HG02571 (cell line): ENCODE measurements around the gene LYRM4.

ENCODE experiments used
- ATAC-seq: cut with Tn5 transposase; IDR thresholded peaks from one replicate; pipeline ENCODE4 v1.9.1; 2021; ENCODE audit warnings: mild to moderate bottlenecking, moderate library complexity; ENCODE audit not compliant: unreplicated experiment

LYRM4 gene

GRCh38 chr6:5178806-5179205 lies 81.9 kb downstream of the LYRM4 start:
- no peak for ATAC-seq

- no peak for ATAC-seq
These were observed 85.1 kb downstream of the LYRM4 start for GRCh38 chr6:5175635-5176034.

- no peak for ATAC-seq
These were observed 85.8 kb downstream of the LYRM4 start for GRCh38 chr6:5174756-5175549.

GRCh38 chr6:5174244-5174643 lies 86.5 kb downstream of the LYRM4 start:
- peak; percentile 98 for ATAC-seq

- ATAC-seq = peak; percentile 16
These were observed 86.9 kb downstream of the LYRM4 start for GRCh38 chr6:5173810-5174209.

GRCh38 chr6:5172897-5173474 lies 87.8 kb downstream of the LYRM4 start:
- no peak for ATAC-seq

GRCh38 chr6:5172041-5172653 lies 88.6 kb downstream of the LYRM4 start:
- ATAC-seq = no peak

GRCh38 chr6:5167501-5167900 lies 93.2 kb downstream of the LYRM4 start:
- ATAC-seq = no peak

- no peak for ATAC-seq
These were observed 96.7 kb downstream of the LYRM4 start for GRCh38 chr6:5164092-5164491.

GRCh38 chr6:5163247-5163646 lies 97.5 kb downstream of the LYRM4 start:
- ATAC-seq = no peak

GRCh38 chr6:5162355-5162754 lies 98.4 kb downstream of the LYRM4 start:
- no peak for ATAC-seq

GRCh38 chr6:5160206-5160605 lies 100.5 kb downstream of the LYRM4 start:
- ATAC-seq = no peak

GRCh38 chr6:5159162-5159561 lies 101.6 kb downstream of the LYRM4 start:
- ATAC-seq = no peak

GRCh38 chr6:5158180-5158579 lies 102.6 kb downstream of the LYRM4 start:
- ATAC-seq = no peak

- ATAC-seq = no peak
These were observed 103.1 kb downstream of the LYRM4 start for GRCh38 chr6:5157621-5158138.

GRCh38 chr6:5156627-5157026 lies 104.1 kb downstream of the LYRM4 start:
- ATAC-seq = no peak

GRCh38 chr6:5155906-5156305 lies 104.8 kb downstream of the LYRM4 start:
- ATAC-seq = no peak

GRCh38 chr6:5153186-5153585 lies 107.6 kb downstream of the LYRM4 start:
- no peak for ATAC-seq

- ATAC-seq = no peak
These were observed 108.3 kb downstream of the LYRM4 start for GRCh38 chr6:5152460-5152859.

- ATAC-seq = no peak
These were observed 108.8 kb downstream of the LYRM4 start for GRCh38 chr6:5151955-5152401.

GRCh38 chr6:5151360-5151954 lies 109.3 kb downstream of the LYRM4 start:
- ATAC-seq = no peak
